PC-9 (cell line): Measurements from ENCODE around the gene FOXP2.

Experiments
- EZH2 ChIP-seq: fragments of 200-600 bp; sonication (generic); IDR thresholded peaks from 2 replicates; pipeline ENCODE4 v1.8.0; 2017; ENCODE audit warnings: antibody characterized with exemption, low read depth
- TF ChIP-seq, protein P1 (sequence below): fragments of 200-600 bp; sonication (generic); conservative IDR thresholded peaks from 2 replicates; pipeline ENCODE4 v1.6.1; 2017; ENCODE audit warnings: mixed run types, antibody characterized with exemption, mild to moderate bottlenecking, moderate library complexity

DNA sequence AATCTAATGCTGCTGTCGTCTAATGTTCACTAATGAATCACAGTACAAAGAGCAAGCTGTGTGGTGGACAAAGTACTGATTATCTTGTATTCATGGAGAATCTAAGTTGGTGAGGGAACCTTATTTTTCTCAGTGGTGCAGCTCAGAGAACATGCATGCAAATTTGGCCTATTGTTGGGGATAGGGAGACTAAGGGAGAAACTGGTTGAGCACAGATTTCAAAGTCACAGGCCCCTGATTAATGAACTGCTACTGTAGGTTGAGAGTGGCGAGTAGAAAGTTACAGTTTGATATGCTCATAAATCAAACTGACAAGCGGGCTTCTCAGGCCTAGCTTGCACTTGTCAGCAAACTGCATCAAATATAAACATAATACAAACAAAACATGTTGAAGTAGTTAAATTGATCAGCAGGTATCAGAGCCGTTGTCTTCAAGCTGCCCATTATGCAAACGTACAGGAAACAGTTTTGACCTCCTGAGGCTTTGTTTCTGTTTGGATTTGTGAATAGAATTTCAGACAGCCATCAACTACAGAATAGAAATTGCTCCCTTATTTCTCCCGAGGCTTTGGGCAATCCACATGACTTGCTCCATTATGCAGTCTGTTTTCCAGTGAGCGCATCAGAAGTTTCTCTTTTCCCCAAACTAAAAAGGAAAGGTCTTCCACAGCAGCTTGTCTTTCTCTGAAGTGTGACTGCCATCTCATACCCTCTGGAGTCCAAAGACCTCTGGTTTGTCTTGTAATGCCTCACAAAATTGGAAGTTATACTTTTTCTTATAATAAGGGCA lies 215.8 kb downstream of the FOXP2 start:
- TF ChIP-seq, protein P1, sequence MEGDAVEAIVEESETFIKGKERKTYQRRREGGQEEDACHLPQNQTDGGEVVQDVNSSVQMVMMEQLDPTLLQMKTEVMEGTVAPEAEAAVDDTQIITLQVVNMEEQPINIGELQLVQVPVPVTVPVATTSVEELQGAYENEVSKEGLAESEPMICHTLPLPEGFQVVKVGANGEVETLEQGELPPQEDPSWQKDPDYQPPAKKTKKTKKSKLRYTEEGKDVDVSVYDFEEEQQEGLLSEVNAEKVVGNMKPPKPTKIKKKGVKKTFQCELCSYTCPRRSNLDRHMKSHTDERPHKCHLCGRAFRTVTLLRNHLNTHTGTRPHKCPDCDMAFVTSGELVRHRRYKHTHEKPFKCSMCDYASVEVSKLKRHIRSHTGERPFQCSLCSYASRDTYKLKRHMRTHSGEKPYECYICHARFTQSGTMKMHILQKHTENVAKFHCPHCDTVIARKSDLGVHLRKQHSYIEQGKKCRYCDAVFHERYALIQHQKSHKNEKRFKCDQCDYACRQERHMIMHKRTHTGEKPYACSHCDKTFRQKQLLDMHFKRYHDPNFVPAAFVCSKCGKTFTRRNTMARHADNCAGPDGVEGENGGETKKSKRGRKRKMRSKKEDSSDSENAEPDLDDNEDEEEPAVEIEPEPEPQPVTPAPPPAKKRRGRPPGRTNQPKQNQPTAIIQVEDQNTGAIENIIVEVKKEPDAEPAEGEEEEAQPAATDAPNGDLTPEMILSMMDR: no peak
- TF ChIP-seq EZH2: no peak
